GM10248 (cell line): ENCODE data around the gene ARID3C.

Source experiments
- CTCF ChIA-PET: fragments of 300-600 bp; sonication (Branson Sonifier 250); formaldehyde crosslinking; extraction: SDS; loops from one replicate; lab custom pipeline; 2021; ENCODE audit warnings: antibody characterized with exemption; lab: Yijun Ruan, JAX
- POLR2A ChIA-PET: fragments of 350-650 bp; sonication (Branson Sonifier 250); formaldehyde crosslinking; extraction: SDS; loops from one replicate; lab custom pipeline; 2020; ENCODE audit warnings: antibody characterized with exemption; lab: Yijun Ruan, JAX
- DNase-seq: peaks from one replicate; pipeline ENCODE4 v3.0.0; 2012; ENCODE audit errors: extremely low spot score
- TF ChIP-seq, protein P1 (sequence below): IDR thresholded peaks from 2 replicates; pipeline ENCODE4 v1.5.1; 2012; ENCODE audit warnings: mild to moderate bottlenecking, low read depth; ENCODE audit errors: extremely low read depth, missing control alignments, control extremely low read depth

Gene ARID3C, protein sequence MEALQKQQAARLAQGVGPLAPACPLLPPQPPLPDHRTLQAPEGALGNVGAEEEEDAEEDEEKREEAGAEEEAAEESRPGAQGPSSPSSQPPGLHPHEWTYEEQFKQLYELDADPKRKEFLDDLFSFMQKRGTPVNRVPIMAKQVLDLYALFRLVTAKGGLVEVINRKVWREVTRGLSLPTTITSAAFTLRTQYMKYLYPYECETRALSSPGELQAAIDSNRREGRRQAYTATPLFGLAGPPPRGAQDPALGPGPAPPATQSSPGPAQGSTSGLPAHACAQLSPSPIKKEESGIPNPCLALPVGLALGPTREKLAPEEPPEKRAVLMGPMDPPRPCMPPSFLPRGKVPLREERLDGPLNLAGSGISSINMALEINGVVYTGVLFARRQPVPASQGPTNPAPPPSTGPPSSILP

DNA sequence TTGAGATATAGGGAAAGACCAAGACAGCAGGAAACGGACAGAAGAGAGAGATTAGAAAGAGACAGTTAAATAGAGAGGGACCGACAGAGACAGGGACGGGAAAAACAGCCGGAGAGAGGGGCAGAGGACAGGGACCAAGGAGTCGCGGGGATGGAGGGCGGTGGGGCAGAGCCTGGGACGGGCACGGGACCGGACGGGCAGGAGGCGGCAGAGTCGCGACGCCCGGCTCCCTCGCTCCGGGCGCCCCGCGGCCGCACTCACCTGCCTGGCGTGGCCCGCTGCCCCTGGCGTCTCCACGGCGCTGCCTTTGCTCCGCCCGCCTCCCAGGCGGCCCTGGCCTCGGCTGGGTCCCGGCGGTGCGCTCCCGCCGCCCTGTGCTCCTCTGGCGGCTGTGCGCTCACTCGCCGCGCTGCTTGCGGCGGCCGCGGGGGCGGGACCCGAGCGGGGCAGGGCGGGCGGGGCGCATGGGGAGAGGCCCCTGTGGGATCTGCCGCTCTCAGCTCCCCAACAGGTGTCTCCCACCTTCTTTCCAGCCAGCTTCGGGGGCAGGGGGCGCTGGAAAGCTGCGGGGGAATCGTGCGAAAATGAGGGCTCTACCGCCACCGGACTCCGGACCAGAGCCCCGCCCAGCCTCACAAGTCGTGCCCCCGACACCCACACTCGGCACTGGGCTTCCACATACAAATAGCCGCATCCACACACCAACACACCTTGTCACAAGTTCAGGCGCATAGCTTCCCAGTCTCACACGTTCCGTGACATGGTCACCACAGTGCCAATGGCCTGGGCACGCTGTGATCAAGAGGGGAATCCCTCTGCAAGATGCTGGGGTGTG is at the start of gene ARID3C:
TSS of gene ARID3C (minus strand) at position 411 of the 835 bp plus-strand sequence. CDS start 1,052 bp downstream, outside the sequence.
- ChIA-PET POLR2A (no interaction called here), CTCF (interaction anchor here (1.4 to 12.1 kb wide), 4 partner anchors 9 to 81 kb away, joined by 4 to 328 read pairs (median 7); partner anchors contain the start of genes DCTN3, RPP25L and SIGMAR1)
- DNase-seq: peak; percentile 50
- TF ChIP-seq, protein P1, sequence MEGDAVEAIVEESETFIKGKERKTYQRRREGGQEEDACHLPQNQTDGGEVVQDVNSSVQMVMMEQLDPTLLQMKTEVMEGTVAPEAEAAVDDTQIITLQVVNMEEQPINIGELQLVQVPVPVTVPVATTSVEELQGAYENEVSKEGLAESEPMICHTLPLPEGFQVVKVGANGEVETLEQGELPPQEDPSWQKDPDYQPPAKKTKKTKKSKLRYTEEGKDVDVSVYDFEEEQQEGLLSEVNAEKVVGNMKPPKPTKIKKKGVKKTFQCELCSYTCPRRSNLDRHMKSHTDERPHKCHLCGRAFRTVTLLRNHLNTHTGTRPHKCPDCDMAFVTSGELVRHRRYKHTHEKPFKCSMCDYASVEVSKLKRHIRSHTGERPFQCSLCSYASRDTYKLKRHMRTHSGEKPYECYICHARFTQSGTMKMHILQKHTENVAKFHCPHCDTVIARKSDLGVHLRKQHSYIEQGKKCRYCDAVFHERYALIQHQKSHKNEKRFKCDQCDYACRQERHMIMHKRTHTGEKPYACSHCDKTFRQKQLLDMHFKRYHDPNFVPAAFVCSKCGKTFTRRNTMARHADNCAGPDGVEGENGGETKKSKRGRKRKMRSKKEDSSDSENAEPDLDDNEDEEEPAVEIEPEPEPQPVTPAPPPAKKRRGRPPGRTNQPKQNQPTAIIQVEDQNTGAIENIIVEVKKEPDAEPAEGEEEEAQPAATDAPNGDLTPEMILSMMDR: no peak

DNA sequence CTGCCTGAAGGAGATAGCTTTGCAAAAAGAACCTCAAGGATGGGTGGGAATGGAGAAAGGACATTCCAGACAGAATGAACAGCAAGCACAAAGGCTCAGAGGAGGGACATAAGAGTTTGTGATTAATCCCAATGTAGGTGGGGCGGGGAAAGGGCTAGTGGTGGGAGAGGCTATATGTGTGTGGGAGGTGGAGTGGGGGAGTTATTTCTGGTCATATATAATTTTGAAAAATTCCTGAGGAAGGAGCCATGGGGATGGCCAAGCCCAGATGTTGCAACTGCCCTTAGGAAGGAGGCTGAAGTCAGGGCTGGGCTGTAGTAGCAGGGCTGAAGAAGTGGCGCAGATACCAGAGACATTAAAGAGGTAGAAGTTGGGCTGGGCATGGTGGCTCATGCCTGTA is 47.0 kb upstream of the ARID3C start:
- no peak for DNase-seq
- CTCF ChIA-PET: interaction anchor here (0.6 to 3.8 kb wide), 11 partner anchors 8 to 308 kb away, joined by 3 to 49 read pairs (median 4); no protein-coding TSS in a partner anchor
- TF ChIP-seq, protein P1: no peak
- POLR2A ChIA-PET: no interaction called here

DNA sequence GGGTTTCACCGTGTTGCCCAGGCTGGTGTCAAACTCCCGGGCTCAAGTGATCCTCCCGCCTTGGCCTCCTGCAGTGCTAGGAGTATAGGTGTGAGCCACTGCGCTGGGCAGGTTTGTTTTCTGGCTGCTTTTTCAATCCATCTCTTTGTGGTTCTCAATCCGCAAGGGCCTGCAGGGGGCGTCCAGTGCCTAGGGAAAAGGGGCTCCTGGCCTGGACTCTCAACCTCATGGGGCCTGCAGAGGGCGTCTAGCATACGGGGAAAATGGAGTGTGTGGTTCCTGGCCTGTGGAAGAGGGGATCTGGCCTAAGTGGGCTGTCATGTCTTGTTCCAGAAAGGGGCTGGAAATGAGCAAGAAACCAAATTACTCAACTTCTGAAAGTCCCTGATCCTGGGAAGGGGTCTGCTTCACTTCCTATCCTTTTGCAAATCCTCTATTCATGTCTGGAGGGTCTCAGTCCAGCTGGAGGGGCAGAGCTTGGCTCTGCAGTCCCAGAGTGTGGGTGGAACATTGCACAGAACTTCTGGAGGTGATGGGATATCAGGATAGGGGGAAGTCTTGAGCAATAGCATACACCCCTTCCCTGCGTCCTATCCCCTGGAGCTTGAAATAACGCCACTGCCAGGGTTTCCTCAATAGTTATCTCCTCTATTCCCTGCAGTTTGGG is 46.3 kb upstream of the ARID3C start:
- ChIA-PET POLR2A (no interaction called here), CTCF (interaction anchor here (0.6 to 3.8 kb wide), 14 partner anchors 8 to 309 kb away, joined by 3 to 49 read pairs (median 4); no protein-coding TSS in a partner anchor)
- TF ChIP-seq, protein P1: peak; percentile 91
- peak; percentile 72 for DNase-seq

DNA sequence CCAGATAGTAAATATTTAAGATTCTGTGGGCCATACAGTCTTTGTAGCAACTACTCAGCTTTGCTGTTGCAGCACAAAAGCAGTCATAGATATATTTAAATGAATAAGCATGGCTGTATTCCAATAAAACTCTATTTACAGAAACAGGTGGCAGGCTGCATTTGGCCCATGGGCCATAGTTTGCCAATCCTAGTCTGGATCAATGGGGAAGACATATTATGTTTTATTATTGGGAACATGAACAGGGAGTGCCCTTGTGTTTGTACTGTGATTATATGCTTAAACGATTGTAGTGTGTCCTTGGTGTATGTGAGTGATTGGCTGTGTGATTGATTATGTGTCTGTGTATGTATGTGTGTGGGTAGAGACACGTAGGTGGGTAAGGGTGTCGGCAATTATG is 45.6 kb upstream of the ARID3C start:
- ChIA-PET POLR2A (no interaction called here), CTCF (interaction anchor here (1.0 to 3.8 kb wide), 7 partner anchors 11 to 195 kb away, joined by 3 to 49 read pairs (median 7); no protein-coding TSS in a partner anchor)
- TF ChIP-seq, protein P1: no peak
- no peak for DNase-seq

DNA sequence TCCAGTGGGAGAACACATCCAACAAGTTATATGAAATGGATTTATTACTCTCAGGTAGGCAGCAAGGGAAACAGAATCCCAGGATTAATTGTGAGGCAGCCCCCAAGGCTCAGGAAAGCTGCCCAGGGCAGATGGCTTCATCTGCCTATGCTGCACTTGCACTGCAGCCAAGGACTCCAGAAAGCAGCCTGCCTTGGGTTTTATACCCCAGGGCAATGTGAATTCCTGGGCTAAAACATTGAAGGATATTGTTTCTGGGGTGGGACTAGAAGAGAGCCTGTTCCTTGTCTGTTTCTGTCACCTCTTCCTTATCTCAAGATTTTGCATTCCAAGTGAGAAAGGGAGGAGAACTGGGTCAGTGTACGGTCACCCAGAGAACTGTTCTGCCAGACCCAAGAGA is 42.4 kb upstream of the ARID3C start:
- CTCF ChIA-PET: interaction anchor here (1.5 to 2.3 kb wide), 2 partner anchors 25 to 31 kb away, joined by 4 to 6 read pairs; partner anchors contain the start of gene GALT
- POLR2A ChIA-PET: no interaction called here
- TF ChIP-seq, protein P1: no peak
- DNase-seq: no peak
